Smooth muscle cell (in vitro differentiated cells): ENCODE results near the gene PXDN. TPM values are rescaled to one million over a fixed set of nuclear protein-coding genes. Genes with fewer than 3 reads are reported as not detected.
A peak's percentile ranks its signal among the peaks of the same experiment; 100 is the strongest.

ENCODE experiments used
- DNase-seq: peaks from one replicate; lab custom pipeline; 2025; ENCODE audit not compliant: unreplicated experiment; lab: John Stamatoyannopoulos, UW
- H2AFZ ChIP-seq: fragments of 200-600 bp; sonication (generic); 2 replicates; pipeline ENCODE4 v1.6.0; 2016; ENCODE audit warnings: antibody characterized with exemption, low read depth, mild to moderate bottlenecking
- H3F3A ChIP-seq: fragments of 200-600 bp; sonication (generic); 2 replicates; pipeline ENCODE4 v1.6.0; 2017; ENCODE audit warnings: antibody characterized with exemption, low read depth
- H3K27ac ChIP-seq: fragments of 200-600 bp; sonication (generic); 2 replicates; pipeline ENCODE4 v1.5.1; 2016; ENCODE audit warnings: low read depth, mild to moderate bottlenecking
- H3K27me3 ChIP-seq: fragments of 200-600 bp; sonication (generic); 2 replicates; pipeline ENCODE4 v1.6.1; 2016; ENCODE audit warnings: low read depth, mild to moderate bottlenecking
- H3K36me3 ChIP-seq: fragments of 200-600 bp; sonication (generic); 2 replicates; pipeline ENCODE4 v1.5.1; 2016; ENCODE audit warnings: low read depth
- H3K4me1 ChIP-seq: fragments of 200-600 bp; sonication (generic); 2 replicates; pipeline ENCODE4 v1.5.1; 2016; ENCODE audit warnings: low read depth
- H3K4me2 ChIP-seq: fragments of 200-600 bp; sonication (generic); 2 replicates; pipeline ENCODE4 v1.6.0; 2016; ENCODE audit warnings: mild to moderate bottlenecking
- H3K4me3 ChIP-seq: fragments of 200-600 bp; sonication (generic); 2 replicates; pipeline ENCODE4 v1.5.1; 2016; ENCODE audit warnings: mild to moderate bottlenecking
- H3K79me2 ChIP-seq: fragments of 200-600 bp; sonication (generic); 2 replicates; pipeline ENCODE4 v1.6.0; 2016; ENCODE audit warnings: low read depth, mild to moderate bottlenecking
- H3K9ac ChIP-seq: fragments of 200-600 bp; sonication (generic); 2 replicates; pipeline ENCODE4 v1.6.0; 2016; ENCODE audit warnings: low read depth
- H3K9me3 ChIP-seq: fragments of 200-600 bp; sonication (generic); replicated peaks from 2 replicates; pipeline ENCODE4 v1.5.1; 2016; ENCODE audit warnings: low read depth
- H4K20me1 ChIP-seq: fragments of 200-600 bp; sonication (generic); 2 replicates; pipeline ENCODE4 v1.6.0; 2016; ENCODE audit warnings: low read depth
- WGBS: methylation state at CpG from one replicate; pipeline ENCODE4 v1.1.7; 2016; ENCODE audit warnings: low lambda C conversion rate; 5-methylcytosine and 5-hydroxymethylcytosine counted together
- polyA plus RNA-seq: library from polyadenylated mRNA; unstranded; fragments of >200 nt; fragmentation: Nextera tagmentation; extraction: Ambion mirVana; gene quantifications from 2 replicates; pipeline ENCODE4 v1.2.1, GENCODE V29; 2016
- total RNA-seq: library from RNA; depleted of rRNA; stranded (reverse); fragments of >200 nt; gene quantifications from 2 replicates; pipeline ENCODE4 v1.2.3, GENCODE V29; 2014
- TF ChIP-seq, protein P1 (sequence below): fragments of 200-600 bp; sonication (generic); IDR thresholded peaks from 2 replicates; pipeline ENCODE4 v1.5.1; 2017; ENCODE audit warnings: borderline replicate concordance, mild to moderate bottlenecking, antibody characterized with exemption; ENCODE audit not compliant: insufficient read depth, poor library complexity, severe bottlenecking

PXDN gene
- total and polyA plus RNA-seq, 2 experiments from 2014 or later = 328 to 333 TPM

DNA sequence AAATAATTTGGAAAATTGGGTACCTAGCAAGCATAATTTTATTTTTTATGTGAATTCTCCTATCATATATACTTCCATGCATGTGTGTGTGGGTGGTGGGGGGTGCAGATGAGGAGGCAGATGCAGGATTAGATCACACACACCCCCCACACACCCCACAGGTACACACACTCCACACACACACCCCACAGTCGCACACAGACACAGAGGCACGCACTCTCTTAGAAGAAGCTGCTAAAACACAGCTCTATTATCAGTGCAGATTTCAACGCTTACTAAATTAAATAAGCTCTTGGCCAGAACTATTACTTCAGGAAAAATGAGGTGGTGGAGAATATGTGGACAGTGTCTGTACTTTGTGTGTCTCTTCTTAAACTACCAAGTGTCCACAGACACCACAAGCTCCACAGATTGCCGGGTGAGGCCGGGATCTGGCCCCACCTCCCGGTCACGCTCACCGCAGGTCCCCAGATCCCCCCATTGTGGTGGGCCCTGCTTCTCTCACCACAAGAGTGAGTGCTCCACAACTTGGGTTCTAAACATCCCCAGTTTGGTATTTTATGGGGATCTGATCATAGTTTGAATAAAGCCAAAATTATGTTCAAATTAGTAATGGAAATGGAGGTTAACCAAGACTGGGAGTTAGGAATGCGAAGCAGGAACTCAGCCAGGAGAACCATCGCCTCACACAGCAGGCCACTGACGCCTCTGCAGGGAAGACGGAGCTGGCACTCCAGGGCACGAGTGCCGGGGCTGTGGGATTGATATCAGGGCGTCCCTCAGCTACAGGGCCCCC lies 102.1 kb downstream of the PXDN start:
- Histone ChIP-seq H3K79me2 (peaks cover 38% of the 10 kb centered on the region), H2AFZ (no peak overlapping the region), H3K4me2 (no peak overlapping the region), H4K20me1 (peaks cover 45% of the 10 kb centered on the region), H3K36me3 (no peaks in the 10 kb centered on the region), H3K27ac (peak overlapping the region; percentile 46), H3K9ac (no peak overlapping the region), H3K4me1 (peaks cover 24% of the 10 kb centered on the region), H3F3A (peaks cover 5% of the 10 kb centered on the region), H3K9me3 (no peaks in the 10 kb centered on the region), H3K27me3 (no peaks in the 10 kb centered on the region), H3K4me3 (no peak overlapping the region)
- DNase-seq = no peak
- 77% methylated on average over 15 of the region's 15 CpGs for WGBS
- TF ChIP-seq, protein P1, sequence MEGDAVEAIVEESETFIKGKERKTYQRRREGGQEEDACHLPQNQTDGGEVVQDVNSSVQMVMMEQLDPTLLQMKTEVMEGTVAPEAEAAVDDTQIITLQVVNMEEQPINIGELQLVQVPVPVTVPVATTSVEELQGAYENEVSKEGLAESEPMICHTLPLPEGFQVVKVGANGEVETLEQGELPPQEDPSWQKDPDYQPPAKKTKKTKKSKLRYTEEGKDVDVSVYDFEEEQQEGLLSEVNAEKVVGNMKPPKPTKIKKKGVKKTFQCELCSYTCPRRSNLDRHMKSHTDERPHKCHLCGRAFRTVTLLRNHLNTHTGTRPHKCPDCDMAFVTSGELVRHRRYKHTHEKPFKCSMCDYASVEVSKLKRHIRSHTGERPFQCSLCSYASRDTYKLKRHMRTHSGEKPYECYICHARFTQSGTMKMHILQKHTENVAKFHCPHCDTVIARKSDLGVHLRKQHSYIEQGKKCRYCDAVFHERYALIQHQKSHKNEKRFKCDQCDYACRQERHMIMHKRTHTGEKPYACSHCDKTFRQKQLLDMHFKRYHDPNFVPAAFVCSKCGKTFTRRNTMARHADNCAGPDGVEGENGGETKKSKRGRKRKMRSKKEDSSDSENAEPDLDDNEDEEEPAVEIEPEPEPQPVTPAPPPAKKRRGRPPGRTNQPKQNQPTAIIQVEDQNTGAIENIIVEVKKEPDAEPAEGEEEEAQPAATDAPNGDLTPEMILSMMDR = no peak

DNA sequence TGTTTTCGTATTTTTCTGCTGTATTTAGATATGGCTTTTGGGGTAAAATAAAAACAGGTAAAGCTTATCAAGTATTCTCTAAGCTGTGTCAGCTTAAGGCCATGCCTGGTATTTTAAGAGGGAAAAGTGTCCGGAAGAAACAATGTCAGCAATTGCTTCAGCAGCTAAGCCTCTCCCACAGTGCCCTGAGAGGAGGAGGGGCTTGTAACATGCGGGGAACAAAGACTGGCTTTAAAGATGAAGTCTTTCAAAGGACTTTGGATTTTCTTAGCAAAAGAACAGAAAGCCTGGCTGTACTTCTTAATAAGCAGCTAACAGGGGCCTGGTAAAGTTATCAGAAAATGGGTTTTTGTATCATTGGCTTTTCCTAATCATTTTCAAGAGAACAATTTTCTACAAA lies 102.8 kb downstream of the PXDN start:
- Histone ChIP-seq H3K27me3 (no peaks in the 10 kb centered on the region), H4K20me1 (peaks cover 45% of the 10 kb centered on the region), H3K4me2 (peak overlapping the region; percentile 31), H3K4me1 (peaks cover 24% of the 10 kb centered on the region), H3K27ac (peak overlapping the region; percentile 46), H3F3A (peaks cover 5% of the 10 kb centered on the region), H3K9ac (no peak overlapping the region), H3K36me3 (no peaks in the 10 kb centered on the region), H3K79me2 (peaks cover 31% of the 10 kb centered on the region), H2AFZ (no peak overlapping the region), H3K4me3 (no peak overlapping the region), H3K9me3 (no peaks in the 10 kb centered on the region)
- TF ChIP-seq, protein P1 = no peak
- 37% methylated on average over 3 of the region's 3 CpGs for WGBS
- DNase-seq = no peak

DNA sequence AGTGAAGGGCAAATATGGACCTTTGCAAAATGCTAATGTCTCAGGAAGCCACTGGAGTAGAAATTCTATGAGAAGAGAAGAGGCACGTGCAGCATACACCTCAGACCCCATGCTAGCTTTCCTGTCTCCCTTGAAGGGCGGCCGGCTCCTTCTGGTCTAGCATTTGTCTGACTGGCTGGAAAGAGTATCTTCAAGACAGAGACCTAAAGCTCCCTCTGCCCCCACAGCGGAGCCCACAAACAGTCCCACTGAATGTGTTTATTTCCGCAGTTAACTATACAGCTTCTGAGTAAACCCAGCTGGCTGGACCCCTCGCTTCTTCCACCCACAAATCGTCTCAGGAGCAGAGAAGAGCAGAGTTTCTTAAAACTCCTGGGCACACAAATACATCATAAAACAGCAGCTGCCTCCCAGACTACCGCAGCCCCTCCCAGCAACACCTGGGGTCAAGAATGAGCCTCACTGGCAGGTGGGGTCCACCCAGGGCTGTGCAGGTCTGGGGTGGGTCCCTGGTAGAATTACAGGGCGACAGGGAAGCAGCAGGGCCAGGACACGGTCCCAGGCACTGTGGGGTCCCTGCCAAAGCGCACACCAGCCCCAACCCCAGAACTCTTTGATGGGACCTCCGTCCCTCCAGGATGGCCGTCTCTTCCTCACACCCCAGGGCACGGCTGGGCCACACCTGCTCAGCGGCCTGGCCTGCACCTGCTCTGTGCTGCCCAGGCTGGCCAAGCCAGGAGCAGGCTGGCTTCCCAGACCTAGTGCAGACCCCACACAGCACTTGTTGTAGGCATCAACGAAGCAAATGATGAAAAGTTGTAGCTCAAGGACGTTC lies 103.8 kb downstream of the PXDN start:
- H3K27me3 ChIP-seq = no peaks in the 10 kb centered on the region
- no peak overlapping the region for H3K4me2 ChIP-seq
- TF ChIP-seq, protein P1 = no peak
- no peaks in the 10 kb centered on the region for H3K36me3 ChIP-seq
- H3F3A ChIP-seq = peaks cover 5% of the 10 kb centered on the region
- H3K9ac ChIP-seq = no peak overlapping the region
- 82% methylated on average over 16 of the region's 17 CpGs for WGBS
- peaks cover 24% of the 10 kb centered on the region for H3K4me1 ChIP-seq
- H3K9me3 ChIP-seq = no peaks in the 10 kb centered on the region
- H3K27ac ChIP-seq = no peak overlapping the region
- peaks cover 43% of the 10 kb centered on the region for H4K20me1 ChIP-seq
- no peak overlapping the region for H2AFZ ChIP-seq
- peaks cover 21% of the 10 kb centered on the region for H3K79me2 ChIP-seq
- no peak overlapping the region for H3K4me3 ChIP-seq
- DNase-seq = no peak
